Stimulated activated naive CD4-positive, alpha-beta T cell treated with Interleukin-2 at 50 U/mL for 16 hours (primary cell): Measurements from ENCODE around the gene MSANTD2.
A peak's percentile ranks its signal among the peaks of the same experiment; 100 is the strongest.

Experiments
- DNase-seq: peaks from one replicate; lab custom pipeline; 2025; lab: John Stamatoyannopoulos, UW

MSANTD2 gene

GRCh38 chr11:124753205-124753604 lies 47.0 kb downstream of the MSANTD2 start:
- no peak for DNase-seq

DNA sequence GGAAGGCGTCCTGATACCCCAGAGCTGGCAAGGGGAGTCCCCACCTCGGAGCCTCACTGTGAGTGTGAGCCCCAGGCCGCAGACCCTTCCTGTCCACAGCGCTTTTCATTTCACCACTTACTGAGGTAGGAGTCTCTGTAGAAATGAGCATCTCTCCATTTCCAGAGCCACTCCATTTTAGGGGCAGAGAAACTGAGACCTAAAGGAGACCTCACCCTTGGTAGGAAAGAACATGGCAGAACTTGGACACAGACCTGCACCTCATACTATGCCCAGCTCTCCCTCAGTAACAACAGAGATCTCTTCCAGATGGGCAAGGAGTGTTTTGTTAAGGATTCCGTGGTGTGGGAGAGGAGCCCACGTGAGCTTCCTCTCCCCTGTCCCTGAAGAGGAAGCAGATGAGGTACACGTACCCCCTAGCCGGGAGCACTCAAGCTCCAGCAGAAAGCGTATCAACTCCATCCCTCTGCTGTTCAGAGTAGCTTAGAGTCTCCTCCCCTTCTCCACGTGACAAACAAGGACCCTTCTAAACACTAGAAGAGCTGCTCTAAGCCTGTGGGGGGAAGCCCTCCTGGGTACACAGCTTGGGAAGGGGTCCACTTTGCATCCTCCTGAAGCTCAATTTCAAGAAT lies 47.6 kb downstream of the MSANTD2 start:
- no peak for DNase-seq

DNA sequence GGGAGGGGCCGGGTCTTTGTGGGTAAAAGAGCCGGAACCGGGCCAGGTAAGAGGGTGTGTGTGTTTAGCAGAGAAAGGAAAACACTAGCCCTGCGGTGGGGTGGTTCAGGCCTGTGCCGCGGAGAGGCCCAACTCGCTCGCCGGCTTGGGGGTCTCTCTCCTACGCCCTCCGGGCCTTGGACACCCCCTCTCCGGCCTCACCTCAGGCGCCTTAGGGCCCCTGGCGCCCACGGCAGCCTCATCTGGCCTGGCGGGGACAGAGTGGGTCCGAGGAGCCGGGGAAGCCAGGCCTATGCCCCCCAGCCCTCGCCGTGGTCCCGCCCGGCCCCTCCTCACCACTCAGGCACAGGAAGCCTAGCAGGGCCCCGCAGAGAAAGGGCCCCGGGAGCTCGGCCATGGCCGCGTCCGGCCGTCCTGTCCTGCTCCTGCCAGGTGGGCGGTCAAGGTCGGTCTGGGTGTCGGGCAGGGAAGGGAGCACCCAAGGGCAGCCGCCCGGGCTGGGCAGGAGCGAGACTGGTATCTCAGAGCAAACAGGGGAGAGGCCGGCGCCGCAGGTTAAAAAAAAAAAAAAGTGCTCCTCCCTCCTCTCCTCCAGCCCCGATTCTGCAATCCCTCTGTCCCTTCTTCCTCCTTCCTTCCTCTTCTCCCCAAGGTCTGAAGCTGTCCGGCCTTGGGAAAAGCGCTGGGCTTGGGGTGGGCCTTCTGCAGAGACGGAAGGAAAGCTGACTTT lies 48.3 kb downstream of the MSANTD2 start, which contains the start of gene VSIG2:
VSIG2 (minus strand) TSS at position 515 of the 730 bp plus-strand sequence; CDS start at position 397, 118 bp downstream.
- no peak for DNase-seq

DNA sequence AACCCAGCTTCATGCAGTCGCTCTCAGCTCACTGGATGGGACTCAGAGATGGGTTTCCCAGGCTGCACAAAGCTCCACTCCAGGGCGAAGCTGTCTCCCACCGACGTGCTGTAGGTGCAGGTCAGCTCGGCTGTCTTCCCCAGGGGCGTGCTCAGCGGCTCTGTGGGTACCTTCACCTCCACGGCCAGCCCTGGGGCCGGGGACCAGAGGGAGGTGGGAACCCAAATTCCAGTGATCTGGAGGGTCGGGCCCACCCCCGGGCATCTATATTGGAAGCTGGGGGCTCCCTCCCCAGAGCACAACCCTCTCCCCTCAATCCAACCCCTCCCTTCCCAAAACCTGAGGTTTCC lies 48.8 kb downstream of the MSANTD2 start:
- no peak for DNase-seq

DNA sequence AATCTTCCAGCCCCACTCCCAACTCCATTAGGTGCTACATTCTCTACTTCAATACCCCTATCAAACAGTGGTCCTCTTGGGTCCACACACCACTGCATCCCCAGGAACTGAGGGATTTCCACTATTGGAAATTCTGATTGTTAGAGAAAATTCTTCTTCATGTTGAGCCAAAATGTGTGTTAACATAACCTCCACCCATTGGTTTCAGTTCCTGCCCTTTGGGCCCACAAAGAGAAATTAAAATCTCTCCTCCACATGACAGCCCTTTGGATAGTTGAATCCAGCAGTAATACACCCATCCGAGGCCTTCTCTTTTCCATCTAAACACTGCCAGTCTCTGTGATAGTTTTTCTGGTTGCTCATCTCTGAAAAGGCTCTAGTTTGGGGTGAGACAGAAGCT lies 50.3 kb downstream of the MSANTD2 start:
- no peak for DNase-seq

- no peak for DNase-seq
Measured at GRCh38 chr11:124748481-124749343, 51.5 kb downstream of the MSANTD2 start.

DNA sequence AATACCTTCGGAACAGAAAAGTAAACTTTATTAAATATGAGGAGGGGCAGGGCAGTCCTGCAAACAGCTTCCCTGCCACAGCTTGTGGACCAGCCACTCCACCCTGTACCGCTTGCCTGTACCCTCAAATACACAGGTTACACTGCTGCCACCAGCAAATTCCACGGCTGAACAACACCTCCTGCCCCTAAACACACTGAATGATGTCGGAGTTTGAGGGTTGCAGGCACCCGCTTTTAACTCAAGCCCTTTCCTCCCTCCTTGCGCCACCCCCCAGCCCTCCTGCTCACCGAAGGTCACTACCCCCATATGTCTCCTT lies 52.1 kb downstream of the MSANTD2 start:
- DNase-seq: no peak

DNA sequence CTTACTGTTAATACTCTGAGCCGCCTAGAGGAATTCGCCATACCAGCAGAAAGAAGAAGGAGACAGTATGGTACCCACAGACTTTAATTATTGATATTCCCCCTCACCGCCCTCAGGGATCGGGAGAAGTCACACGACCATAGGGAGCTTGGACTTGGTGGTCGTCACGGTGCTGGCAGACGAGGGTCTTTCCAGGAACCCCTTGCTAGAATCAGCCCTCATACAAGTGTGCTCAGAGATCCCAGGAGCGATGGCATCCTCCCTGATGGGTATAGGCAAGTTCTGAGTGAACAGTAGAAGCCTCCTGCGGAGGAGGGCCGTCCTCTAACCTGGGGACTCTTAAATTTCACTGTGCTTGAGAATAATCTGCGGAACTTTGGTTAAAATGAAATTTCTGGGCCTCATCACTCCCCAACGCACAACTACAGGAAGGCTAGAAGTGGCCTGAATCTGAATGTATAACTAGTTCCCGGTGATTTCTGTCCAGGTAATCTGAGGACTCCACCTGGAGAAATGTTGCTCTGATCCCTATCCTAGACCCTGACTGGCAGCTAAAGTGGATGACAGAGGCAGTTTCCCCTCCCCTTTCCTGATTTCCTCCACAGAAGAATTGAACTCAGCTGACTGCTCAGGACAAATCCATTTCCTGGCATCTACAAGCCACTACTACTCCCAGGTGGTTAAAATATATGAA lies 52.7 kb downstream of the MSANTD2 start:
- DNase-seq: no peak

GRCh38 chr11:124746621-124747243 lies 53.5 kb downstream of the MSANTD2 start:
- peak; percentile 77 for DNase-seq

DNA sequence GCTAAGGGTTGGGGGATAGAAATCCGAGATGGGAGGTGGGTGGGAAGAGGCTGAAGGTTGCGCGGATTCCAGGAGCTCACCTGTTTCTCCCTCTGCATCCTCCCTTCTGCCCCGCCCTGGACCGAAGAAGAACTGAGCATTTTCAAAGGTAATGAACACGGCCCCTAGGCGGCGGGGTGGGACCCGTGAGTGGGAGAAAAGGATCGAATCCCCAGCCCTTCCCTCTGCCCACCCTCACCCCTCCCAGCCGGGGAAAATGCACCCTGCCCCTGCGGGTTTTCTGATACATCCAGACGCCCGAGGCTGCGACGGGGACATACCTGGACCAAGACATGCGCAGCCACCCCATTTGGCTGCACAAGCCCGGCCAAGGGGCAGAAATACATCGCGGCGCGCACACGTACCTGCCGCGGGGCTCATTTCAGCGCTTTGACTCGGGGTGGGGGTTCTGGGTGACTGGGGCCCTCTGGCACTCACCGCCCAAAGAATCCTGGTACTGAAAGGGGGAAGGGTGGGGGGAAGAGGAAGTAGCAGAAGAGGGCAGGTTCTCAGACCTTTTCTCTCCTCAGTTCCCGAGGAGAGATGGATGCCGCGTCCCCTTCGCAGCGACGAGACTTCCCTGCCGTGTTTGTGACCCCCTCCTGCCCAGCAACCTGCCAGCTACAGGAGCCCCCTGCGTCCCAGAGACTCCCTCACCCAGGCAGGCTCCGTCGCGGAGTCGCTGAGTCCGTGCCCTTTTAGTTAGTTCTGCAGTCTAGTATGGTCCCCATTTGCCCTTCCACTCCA lies 54.2 kb downstream of the MSANTD2 start:
- peak; percentile 11 for DNase-seq

DNA sequence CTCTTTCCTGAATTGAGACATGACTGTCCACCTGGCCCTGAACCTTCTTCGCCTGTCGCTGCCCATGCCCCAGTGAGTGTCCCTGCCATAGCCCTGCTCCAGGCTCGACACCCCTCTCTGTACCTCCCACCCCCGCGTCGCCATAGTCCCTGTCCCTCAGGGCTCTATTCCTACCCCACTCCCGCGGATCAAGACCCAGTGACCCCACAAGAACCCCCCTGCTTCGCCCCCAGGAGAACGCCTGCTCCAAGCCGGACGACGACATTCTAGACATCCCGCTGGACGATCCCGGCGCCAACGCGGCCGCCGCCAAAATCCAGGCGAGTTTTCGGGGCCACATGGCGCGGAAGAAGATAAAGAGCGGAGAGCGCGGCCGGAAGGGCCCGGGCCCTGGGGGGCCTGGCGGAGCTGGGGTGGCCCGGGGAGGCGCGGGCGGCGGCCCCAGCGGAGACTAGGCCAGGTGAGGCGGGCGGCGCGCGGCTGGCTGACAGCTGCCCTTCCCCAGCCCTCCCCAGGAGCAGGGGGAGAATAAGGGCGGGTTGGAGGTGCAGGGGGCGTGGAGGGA lies 54.9 kb downstream of the MSANTD2 start:
- no peak for DNase-seq

DNA sequence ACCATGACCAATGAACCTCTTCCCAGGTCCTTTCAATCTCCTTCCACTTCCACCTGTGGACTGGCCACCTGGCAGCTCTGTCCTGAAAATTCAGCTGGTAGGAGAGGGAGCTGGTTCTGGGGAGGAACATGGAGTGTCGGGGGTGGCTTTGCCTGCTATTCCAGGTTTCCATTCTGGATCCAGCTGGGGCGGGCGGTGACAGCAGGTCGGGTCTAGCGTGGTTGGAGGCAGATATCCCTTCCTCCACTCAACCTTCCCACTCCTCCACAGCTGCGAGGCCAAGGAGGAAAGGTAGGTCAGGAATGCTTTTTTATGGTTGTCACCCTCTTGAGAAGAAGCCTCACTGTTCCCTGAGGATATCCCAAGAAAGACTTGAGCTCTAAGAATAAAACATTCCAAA lies 57.2 kb downstream of the MSANTD2 start:
- DNase-seq: no peak

GRCh38 chr11:124742555-124742954 lies 57.7 kb downstream of the MSANTD2 start:
- DNase-seq: no peak

DNA sequence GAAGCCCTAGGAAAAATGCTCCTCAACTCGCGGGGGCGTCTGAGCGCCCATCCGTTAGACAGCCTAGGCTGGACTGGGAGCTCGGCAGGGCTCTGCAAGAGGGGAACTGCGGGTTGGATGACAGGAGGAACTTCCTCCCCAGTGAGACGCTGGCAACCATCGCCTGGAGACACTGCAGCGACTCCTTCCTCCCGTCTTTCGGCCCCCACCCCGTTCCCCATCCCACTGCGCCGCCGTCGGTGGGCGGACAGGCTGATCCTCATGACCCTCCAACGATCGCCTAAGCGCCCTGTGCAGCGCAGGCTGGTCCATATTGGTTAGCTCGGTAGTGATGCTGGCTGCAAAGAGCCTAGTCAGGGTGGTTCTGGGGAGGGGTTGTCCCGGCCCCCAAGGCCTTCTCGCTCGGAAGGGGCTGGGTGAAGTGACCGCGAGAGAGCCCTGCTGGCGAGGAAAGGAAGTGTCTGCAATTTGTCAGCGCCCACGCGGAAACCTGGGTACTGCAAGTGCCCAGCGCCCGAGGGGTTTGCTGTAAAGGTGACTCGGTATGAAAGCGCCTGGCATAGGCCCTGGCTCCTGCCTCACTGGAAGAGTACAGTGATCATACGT lies 59.8 kb downstream of the MSANTD2 start:
- DNase-seq: peak; percentile 47

GRCh38 chr11:124739479-124740276 lies 60.5 kb downstream of the MSANTD2 start, which contains the start of gene NRGN:
Gene NRGN (plus strand): TSS chr11:124739942. CDS start chr11:124740085, 143 bp downstream.
- DNase-seq: peak; percentile 76

DNA sequence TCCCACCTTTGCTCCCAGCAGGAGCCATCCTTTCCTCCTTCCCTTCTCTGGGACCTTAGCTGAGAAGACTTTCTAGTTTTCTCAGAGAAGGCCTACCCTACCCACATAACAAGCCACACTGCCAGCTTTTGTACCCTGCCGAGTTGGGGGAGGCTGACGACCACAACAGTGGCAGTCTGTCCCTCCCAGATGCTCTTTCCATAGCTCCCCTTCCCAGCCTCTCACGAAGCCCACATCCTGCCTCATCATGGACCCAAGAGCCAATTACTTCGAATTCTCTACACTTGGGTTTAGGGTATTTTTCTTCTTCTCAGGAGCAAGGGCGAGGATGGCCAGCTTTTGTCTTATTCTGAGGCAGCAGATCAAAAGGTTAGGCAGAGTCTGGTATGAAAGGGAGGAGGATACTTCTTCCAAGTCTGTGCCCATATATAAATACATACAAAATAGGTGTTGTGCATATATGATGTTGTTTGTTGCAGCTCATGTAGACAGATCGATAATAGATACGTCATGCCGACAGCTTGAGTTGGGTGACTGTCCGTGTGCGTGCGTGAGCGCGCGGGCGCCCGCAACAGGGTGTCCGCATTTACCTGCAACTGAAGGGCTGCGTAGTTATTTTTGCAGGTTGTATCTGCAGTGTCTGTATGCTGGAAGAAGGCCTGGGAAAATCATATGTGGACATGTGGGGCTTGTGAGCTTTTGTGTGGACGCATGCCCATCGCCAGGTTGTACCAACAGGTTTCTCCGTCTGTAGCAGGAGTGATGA lies 61.3 kb downstream of the MSANTD2 start:
- DNase-seq: no peak

- no peak for DNase-seq
Measured at GRCh38 chr11:124737638-124738305, 62.4 kb downstream of the MSANTD2 start.

GRCh38 chr11:124736736-124737135 lies 63.5 kb downstream of the MSANTD2 start:
- no peak for DNase-seq
